MM.1S (cell line): ENCODE measurements around the gene PSG1.
"Not testable (repeated sequence)": the region's sequence is repeated elsewhere in the genome, so short reads cannot be mapped to it uniquely, and the experiment has no call there.

ENCODE experiments used
- EZH2 ChIP-seq: fragments of 300-600 bp; sonication (generic); optimal IDR thresholded peaks from 2 replicates; pipeline ENCODE3; 2017; ENCODE audit warnings: low read depth, mild to moderate bottlenecking, antibody characterized with exemption, low read length, mixed read lengths
- TF ChIP-seq, protein P1 (sequence below): fragments of 300-600 bp; sonication (generic); IDR thresholded peaks from 2 replicates; pipeline ENCODE4 v1.5.1; 2016; ENCODE audit warnings: antibody characterized with exemption, low read length, mixed read lengths

DNA sequence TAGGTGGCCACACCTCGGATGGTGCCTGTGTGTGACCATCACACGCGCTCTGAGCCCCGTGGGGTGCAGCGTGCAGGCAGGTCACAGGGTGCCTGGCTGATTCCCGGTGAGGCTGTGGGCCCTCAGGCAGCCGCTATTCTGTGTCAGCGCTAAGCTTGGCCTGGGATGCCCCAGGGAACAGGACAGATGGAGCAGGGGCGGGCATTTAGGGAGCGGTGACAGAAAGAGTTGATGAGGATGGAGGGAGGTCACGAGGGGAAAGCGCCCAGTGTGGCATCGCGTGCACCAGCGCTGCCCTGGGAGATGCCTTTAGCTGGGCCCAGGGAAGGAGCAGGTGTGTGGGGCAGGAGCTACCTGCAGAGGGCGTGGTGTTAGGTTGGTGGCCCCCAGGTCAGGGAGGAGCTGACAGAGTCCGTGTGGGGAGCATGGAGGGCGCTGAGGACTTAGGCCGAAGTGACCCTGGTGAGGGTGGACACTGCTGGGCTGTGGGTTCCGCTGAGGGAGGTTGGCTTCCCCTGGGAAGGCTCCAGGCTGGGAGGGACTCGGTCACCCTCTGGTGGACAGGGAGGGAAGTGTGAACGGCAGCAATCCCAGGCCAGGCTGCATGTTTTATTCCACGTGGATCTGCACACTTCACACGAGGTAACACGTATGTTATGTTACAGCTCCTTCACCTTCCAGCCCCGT lies 39.7 kb upstream of the PSG1 start:
- TF ChIP-seq EZH2, result not testable (repeated sequence)
- TF ChIP-seq, protein P1, sequence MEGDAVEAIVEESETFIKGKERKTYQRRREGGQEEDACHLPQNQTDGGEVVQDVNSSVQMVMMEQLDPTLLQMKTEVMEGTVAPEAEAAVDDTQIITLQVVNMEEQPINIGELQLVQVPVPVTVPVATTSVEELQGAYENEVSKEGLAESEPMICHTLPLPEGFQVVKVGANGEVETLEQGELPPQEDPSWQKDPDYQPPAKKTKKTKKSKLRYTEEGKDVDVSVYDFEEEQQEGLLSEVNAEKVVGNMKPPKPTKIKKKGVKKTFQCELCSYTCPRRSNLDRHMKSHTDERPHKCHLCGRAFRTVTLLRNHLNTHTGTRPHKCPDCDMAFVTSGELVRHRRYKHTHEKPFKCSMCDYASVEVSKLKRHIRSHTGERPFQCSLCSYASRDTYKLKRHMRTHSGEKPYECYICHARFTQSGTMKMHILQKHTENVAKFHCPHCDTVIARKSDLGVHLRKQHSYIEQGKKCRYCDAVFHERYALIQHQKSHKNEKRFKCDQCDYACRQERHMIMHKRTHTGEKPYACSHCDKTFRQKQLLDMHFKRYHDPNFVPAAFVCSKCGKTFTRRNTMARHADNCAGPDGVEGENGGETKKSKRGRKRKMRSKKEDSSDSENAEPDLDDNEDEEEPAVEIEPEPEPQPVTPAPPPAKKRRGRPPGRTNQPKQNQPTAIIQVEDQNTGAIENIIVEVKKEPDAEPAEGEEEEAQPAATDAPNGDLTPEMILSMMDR, result peak; percentile 52
